Liver (tissue), 9 donors: Measurements from ENCODE around the gene CUL4A. TPM values are rescaled to one million over a fixed set of nuclear protein-coding genes. Genes with fewer than 3 reads are reported as not detected.
"Not testable (repeated sequence)": the region's sequence is repeated elsewhere in the genome, so short reads cannot be mapped to it uniquely, and the experiment has no call there.

Experiments
- DNase-seq: peaks from one replicate; pipeline ENCODE4 v3.0.0-alpha.2; 2017; ENCODE audit warnings: low spot score
- H3K27ac ChIP-seq, 2 donors: one replicate each; pipeline ENCODE4 v1.7.0; 2013; ENCODE audit warnings: inconsistent platforms in 2 of 2, low read length in 2 of 2, control low read depth in 1 of 2, low read depth in 1 of 2, mild to moderate bottlenecking in 1 of 2
- H3K27me3 ChIP-seq, 4 donors: one replicate each; pipeline versions ENCODE4 v1.6.1 to v1.7.0; 2013; ENCODE audit warnings: low read length in 3 of 4, inconsistent platforms in 1 of 4, mild to moderate bottlenecking in 1 of 4, moderate library complexity in 1 of 4; ENCODE audit not compliant: control insufficient read depth in 4 of 4, insufficient read depth in 4 of 4
- H3K36me3 ChIP-seq, 4 donors: one replicate each; pipeline versions ENCODE4 v1.6.1 to v1.7.0; 2013; ENCODE audit warnings: low read length in 3 of 4, mild to moderate bottlenecking in 3 of 4, low read depth in 1 of 4, moderate library complexity in 1 of 4; ENCODE audit not compliant: control insufficient read depth in 4 of 4, insufficient read depth in 3 of 4
- H3K4me1 ChIP-seq, 4 donors: one replicate each; pipeline versions ENCODE4 v1.6.1 to v1.7.0; 2013; ENCODE audit warnings: low read length in 3 of 4, mild to moderate bottlenecking in 3 of 4, moderate library complexity in 1 of 4; ENCODE audit not compliant: control insufficient read depth in 4 of 4, insufficient read depth in 4 of 4
- H3K4me3 ChIP-seq, 3 donors: one replicate each; pipeline versions ENCODE4 v1.6.1 to v1.7.0; 2013; ENCODE audit warnings: low read length in 3 of 3, control low read depth in 1 of 3, low read depth in 1 of 3, mild to moderate bottlenecking in 1 of 3
- H3K9ac ChIP-seq, 2 donors: one replicate each; pipeline ENCODE4 v1.7.0; 2013; ENCODE audit warnings: low read length in 2 of 2, mild to moderate bottlenecking in 2 of 2, moderate library complexity in 2 of 2, control low read depth in 1 of 2, low read depth in 1 of 2
- H3K9me3 ChIP-seq, 4 donors: one replicate each; pipeline versions ENCODE4 v1.6.1 to v1.7.0; 2013; ENCODE audit warnings: low read length in 3 of 4; ENCODE audit not compliant: control insufficient read depth in 4 of 4
- EGR1 ChIP-seq, 2 donors: IDR thresholded peaks; 2 replicates each; pipeline ENCODE4 v1.6.1; 2016 to 2018; ENCODE audit warnings: antibody characterized with exemption in 2 of 2, low read depth in 2 of 2
- FOXA1 ChIP-seq: IDR thresholded peaks from 2 replicates; pipeline ENCODE4 v1.6.1; 2016; ENCODE audit warnings: antibody characterized with exemption
- FOXA2 ChIP-seq: IDR thresholded peaks from 2 replicates; pipeline ENCODE4 v1.6.1; 2016; ENCODE audit warnings: antibody characterized with exemption
- HNF4A ChIP-seq, 2 donors: conservative IDR thresholded peaks; 2 replicates each; pipeline ENCODE4 v1.6.1; 2016; ENCODE audit warnings: antibody characterized with exemption in 2 of 2, mild to moderate bottlenecking in 2 of 2
- HNF4G ChIP-seq: IDR thresholded peaks from 2 replicates; pipeline ENCODE4 v1.6.1; 2016; ENCODE audit warnings: antibody characterized with exemption
- RAD21 ChIP-seq, 2 donors: IDR thresholded peaks; 2 replicates each; pipeline ENCODE4 v1.6.1; 2016; ENCODE audit warnings: antibody characterized with exemption in 2 of 2, mild to moderate bottlenecking in 2 of 2
- YY1 ChIP-seq: IDR thresholded peaks from 2 replicates; pipeline ENCODE4 v1.6.1; 2016; ENCODE audit warnings: antibody characterized with exemption, mild to moderate bottlenecking
- WGBS: extraction: QIAGEN DNeasy Blood & Tissue Kit; methylation state at CpG from one replicate; pipeline ENCODE4 v1.1.7; 2013; 5-methylcytosine and 5-hydroxymethylcytosine counted together
- polyA plus RNA-seq, 2 donors: library from polyadenylated mRNA; stranded (reverse) in 1 of 2; unstranded in 1 of 2; fragments of 200-250 nt in 1 of 2; fragments of >200 nt in 1 of 2; fragmentation: Nextera tagmentation in 1 of 2; extraction: Ambion mirVana in 1 of 2; gene quantifications; one replicate each; pipeline versions ENCODE4 v1.2.1 to v1.2.3, GENCODE V29; 2013 to 2015
- total RNA-seq, 2 donors: library from RNA; depleted of rRNA; stranded (reverse); fragments of >200 nt; gene quantifications; one replicate each; pipeline ENCODE4 v1.2.3, GENCODE V29; 2014
- TF ChIP-seq, protein P1 (sequence below): fragments of 150-350 bp; IDR thresholded peaks from 2 replicates; pipeline ENCODE4 v1.5.1; 2017; ENCODE audit warnings: improper control_type of control experiment, low read depth, low read length; ENCODE audit not compliant: missing input control
- TF ChIP-seq, protein P2 (sequence below): IDR thresholded peaks from 2 replicates; pipeline ENCODE4 v1.6.1; 2016; ENCODE audit warnings: antibody characterized with exemption
- TF ChIP-seq, protein P3 (sequence below): IDR thresholded peaks from 2 replicates; pipeline ENCODE4 v1.6.1; 2016; ENCODE audit warnings: antibody characterized with exemption
- TF ChIP-seq, protein P4 (sequence below): IDR thresholded peaks from 2 replicates; pipeline ENCODE4 v1.6.1; 2016; ENCODE audit warnings: antibody characterized with exemption
- TF ChIP-seq, protein P5 (sequence below): IDR thresholded peaks from 2 replicates; pipeline ENCODE4 v1.6.1; 2016; ENCODE audit warnings: antibody characterized with exemption, mild to moderate bottlenecking
- donor health status: healthy.
- donor health status: healthy.
- donor health status: healthy.
- donor health status: healthy.
- donor health status: healthy.

Gene CUL4A
- total and polyA plus RNA-seq, 4 donors, result 19.9 to 89.4 (median 45.9) TPM

DNA sequence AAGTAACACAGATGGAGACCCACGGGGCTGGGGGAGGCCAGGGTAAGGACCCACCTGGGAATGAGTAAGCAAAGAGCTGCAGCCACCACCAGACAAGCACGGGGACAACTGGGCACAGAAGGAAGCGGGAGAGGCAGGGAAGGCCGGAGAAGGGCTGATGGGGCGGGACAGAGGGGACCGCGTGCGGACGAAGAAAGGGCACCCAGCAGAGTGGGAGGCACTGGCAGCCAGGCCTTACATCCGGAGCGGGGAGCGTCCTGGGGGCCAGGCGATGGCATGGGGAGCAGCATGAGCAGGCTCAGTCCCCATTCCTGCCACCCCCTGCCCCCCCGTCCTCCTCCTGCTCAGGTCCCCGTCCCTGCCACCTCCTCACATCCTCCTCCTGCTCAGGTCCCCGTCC is 48.0 kb upstream of the CUL4A start (continued):
- TF ChIP-seq, protein P1, sequence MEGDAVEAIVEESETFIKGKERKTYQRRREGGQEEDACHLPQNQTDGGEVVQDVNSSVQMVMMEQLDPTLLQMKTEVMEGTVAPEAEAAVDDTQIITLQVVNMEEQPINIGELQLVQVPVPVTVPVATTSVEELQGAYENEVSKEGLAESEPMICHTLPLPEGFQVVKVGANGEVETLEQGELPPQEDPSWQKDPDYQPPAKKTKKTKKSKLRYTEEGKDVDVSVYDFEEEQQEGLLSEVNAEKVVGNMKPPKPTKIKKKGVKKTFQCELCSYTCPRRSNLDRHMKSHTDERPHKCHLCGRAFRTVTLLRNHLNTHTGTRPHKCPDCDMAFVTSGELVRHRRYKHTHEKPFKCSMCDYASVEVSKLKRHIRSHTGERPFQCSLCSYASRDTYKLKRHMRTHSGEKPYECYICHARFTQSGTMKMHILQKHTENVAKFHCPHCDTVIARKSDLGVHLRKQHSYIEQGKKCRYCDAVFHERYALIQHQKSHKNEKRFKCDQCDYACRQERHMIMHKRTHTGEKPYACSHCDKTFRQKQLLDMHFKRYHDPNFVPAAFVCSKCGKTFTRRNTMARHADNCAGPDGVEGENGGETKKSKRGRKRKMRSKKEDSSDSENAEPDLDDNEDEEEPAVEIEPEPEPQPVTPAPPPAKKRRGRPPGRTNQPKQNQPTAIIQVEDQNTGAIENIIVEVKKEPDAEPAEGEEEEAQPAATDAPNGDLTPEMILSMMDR, result no peak

DNA sequence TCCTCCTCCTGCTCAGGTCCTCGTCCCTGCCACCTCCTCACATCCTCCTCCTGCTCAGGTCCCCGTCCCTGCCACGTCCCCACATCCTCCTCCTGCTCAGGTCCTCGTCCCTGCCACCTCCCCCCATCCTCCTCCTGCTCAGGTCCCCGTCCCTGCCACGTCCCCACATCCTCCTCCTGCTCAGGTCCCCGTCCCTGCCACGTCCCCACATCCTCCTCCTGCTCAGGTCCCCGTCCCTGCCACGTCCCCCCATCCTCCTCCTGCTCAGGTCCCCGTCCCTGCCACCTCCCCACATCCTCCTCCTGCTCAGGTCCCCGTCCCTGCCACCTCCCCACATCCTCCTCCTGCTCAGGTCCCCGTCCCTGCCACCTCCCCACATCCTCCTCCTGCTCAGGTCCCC is 47.4 kb upstream of the CUL4A start:
- H3K4me3 ChIP-seq, H3K9ac ChIP-seq, DNase-seq, H3K27ac ChIP-seq, H3K27me3 ChIP-seq, H3K9me3 ChIP-seq: not testable (repeated sequence)
- Histone ChIP-seq H3K4me1 (peaks cover 0 to 24% (median 13%) of the 10 kb centered on the region in 4 donors), H3K36me3 (peaks cover 0 to 14% (median 7%) of the 10 kb centered on the region in 4 donors)
- 28% methylated on average over 11 of the region's 13 CpGs for whole genome bisulfite sequencing

DNA sequence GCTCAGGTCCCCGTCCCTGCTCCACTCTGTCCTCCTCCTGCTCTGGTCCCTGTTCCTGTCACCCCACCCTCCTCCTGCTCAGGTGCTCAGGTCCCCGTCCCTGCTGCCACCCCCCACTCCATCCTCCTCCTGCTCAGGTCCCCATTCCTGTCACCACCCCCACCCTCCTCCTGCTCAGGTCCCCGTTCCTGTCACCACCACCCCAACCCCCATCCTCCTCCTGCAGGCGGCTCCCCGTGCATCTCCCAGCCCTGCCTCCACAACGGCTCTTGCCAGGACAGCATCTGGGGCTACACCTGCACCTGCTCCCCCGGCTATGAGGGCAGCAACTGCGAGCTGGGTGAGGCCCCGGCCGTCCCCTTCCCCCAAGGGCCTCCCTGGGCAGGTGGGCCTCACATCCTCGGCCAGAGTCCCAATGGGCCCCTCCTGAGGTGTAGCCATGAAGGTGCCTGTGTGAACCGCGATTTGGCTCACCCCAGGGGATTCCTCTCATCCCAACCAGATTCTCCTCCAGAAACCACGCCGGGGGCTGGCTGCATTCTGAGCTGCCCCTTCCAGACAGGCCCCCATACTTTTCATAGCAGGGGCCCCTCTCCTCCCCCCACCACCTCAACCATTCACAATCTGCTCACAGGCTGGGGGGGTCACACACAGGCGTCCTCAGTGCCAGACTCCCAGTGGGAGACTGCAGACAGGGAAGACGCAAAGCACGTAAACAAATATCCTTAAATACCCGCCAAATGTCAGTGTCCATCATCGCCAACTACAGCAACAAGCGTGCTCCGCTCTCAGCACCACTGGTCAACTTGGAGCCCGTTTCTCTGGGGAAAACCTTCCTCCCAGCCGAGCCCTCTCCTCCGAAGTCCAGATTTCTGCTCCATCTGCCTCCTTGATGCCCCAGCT is 46.4 kb upstream of the CUL4A start:
- H3K27me3 ChIP-seq, result no peaks in the 10 kb centered on the region
- no peak overlapping the region for H3K27ac ChIP-seq
- H3K9me3 ChIP-seq, result no peaks in the 10 kb centered on the region
- no peak for DNase-seq
- peaks cover 0 to 14% (median 7%) of the 10 kb centered on the region in 4 donors for H3K4me1 ChIP-seq
- WGBS, result 56% methylated on average over 25 of the region's 25 CpGs
- H3K4me3 ChIP-seq, result no peak overlapping the region
- no peak for TF ChIP-seq YY1
- TF ChIP-seq, protein P2, sequence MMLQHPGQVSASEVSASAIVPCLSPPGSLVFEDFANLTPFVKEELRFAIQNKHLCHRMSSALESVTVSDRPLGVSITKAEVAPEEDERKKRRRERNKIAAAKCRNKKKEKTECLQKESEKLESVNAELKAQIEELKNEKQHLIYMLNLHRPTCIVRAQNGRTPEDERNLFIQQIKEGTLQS, result no peak
- TF ChIP-seq HNF4G, result no peak
- no peak for TF ChIP-seq HNF4A (conservative IDR thresholded peaks at IDR 0.05)
- TF ChIP-seq, protein P3, sequence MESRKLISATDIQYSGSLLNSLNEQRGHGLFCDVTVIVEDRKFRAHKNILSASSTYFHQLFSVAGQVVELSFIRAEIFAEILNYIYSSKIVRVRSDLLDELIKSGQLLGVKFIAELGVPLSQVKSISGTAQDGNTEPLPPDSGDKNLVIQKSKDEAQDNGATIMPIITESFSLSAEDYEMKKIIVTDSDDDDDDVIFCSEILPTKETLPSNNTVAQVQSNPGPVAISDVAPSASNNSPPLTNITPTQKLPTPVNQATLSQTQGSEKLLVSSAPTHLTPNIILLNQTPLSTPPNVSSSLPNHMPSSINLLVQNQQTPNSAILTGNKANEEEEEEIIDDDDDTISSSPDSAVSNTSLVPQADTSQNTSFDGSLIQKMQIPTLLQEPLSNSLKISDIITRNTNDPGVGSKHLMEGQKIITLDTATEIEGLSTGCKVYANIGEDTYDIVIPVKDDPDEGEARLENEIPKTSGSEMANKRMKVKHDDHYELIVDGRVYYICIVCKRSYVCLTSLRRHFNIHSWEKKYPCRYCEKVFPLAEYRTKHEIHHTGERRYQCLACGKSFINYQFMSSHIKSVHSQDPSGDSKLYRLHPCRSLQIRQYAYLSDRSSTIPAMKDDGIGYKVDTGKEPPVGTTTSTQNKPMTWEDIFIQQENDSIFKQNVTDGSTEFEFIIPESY, result no peak
- no peak overlapping the region for H3K9ac ChIP-seq
- H3K36me3 ChIP-seq, result peaks cover 0 to 18% (median 9%) of the 10 kb centered on the region in 4 donors

DNA sequence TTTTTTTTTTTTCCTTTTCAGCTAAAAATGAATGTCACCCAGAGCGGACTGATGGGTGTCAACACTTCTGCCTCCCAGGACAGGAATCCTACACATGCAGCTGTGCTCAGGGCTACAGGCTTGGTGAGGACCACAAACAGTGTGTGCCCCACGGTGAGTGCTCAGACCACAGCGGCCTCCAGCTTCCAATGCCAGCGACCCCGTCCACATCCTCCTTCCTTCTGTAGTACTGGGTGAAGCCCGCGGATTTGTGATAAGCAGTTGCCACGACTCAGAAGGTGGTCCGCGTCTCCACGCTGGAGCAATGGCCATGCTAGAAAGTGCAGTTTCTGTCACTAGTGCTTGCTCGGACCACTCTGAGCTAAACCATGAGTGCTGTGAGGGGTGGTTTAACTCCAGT is 44.9 kb upstream of the CUL4A start:
- H3K4me3 ChIP-seq, result no peak overlapping the region
- 85% methylated on average over 12 of the region's 12 CpGs for WGBS
- no peaks in the 10 kb centered on the region for H3K9me3 ChIP-seq
- H3K27ac ChIP-seq, result no peak overlapping the region
- peaks cover 0 to 8% (median 2%) of the 10 kb centered on the region in 4 donors for H3K4me1 ChIP-seq
- H3K36me3 ChIP-seq, result peaks cover 0 to 20% (median 9%) of the 10 kb centered on the region in 4 donors
- no peak for DNase-seq
- H3K27me3 ChIP-seq, result no peaks in the 10 kb centered on the region
- no peak overlapping the region for H3K9ac ChIP-seq
- TF ChIP-seq FOXA1 (no peak), FOXA2 (no peak), YY1 (no peak), RAD21 (IDR thresholded peaks at IDR 0.05) (no peak), EGR1 (IDR thresholded peaks at IDR 0.05; ENCODE audit: low read depth in 2 of 2) (no peak)
- TF ChIP-seq, protein P4, sequence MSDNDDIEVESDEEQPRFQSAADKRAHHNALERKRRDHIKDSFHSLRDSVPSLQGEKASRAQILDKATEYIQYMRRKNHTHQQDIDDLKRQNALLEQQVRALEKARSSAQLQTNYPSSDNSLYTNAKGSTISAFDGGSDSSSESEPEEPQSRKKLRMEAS, result no peak
- TF ChIP-seq, protein P1, result no peak
- TF ChIP-seq, protein P5, sequence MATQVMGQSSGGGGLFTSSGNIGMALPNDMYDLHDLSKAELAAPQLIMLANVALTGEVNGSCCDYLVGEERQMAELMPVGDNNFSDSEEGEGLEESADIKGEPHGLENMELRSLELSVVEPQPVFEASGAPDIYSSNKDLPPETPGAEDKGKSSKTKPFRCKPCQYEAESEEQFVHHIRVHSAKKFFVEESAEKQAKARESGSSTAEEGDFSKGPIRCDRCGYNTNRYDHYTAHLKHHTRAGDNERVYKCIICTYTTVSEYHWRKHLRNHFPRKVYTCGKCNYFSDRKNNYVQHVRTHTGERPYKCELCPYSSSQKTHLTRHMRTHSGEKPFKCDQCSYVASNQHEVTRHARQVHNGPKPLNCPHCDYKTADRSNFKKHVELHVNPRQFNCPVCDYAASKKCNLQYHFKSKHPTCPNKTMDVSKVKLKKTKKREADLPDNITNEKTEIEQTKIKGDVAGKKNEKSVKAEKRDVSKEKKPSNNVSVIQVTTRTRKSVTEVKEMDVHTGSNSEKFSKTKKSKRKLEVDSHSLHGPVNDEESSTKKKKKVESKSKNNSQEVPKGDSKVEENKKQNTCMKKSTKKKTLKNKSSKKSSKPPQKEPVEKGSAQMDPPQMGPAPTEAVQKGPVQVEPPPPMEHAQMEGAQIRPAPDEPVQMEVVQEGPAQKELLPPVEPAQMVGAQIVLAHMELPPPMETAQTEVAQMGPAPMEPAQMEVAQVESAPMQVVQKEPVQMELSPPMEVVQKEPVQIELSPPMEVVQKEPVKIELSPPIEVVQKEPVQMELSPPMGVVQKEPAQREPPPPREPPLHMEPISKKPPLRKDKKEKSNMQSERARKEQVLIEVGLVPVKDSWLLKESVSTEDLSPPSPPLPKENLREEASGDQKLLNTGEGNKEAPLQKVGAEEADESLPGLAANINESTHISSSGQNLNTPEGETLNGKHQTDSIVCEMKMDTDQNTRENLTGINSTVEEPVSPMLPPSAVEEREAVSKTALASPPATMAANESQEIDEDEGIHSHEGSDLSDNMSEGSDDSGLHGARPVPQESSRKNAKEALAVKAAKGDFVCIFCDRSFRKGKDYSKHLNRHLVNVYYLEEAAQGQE, result no peak
- TF ChIP-seq, protein P2, result no peak
